GM10847 (cell line): ENCODE results near the gene ESRRG.

Experiments
- POLR2A ChIP-seq: IDR thresholded peaks from 2 replicates; pipeline ENCODE4 v1.6.1; 2011; ENCODE audit not compliant: insufficient read length; ENCODE audit errors: extremely low read depth

ESRRG gene

GRCh38 chr1:216614011-216614934 is 109.0 kb downstream of the ESRRG start:
- TF ChIP-seq POLR2A, result no peak

GRCh38 chr1:216612291-216612690 is 110.9 kb downstream of the ESRRG start:
- TF ChIP-seq POLR2A, result no peak

DNA sequence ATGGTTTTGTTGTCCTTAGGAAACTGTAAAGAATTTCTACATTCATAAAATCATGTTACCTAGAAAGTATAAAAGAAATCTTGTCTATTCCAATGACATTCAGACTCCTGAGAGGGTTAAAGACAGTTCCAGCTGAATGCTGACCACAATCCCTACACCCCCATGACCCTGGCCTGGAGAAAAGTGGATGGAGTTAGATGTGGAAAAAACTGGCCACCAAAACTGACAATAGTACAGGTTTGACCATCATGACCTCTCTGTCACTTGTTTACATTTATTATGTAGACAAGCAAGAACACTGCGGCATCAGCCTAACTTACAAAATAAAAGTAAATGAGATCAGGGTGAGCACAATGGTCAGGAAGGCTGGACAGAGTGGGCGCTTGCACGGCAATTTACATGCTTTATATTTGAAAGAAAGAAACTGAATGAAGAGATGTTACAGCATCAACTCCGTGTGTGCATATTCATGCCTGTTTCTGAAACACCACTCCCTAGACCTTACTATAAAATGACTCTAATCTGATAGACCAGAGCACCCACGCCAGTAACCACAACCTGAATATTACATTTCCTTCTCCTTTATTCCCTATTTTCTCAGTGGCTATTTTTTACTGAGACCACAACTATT is 116.0 kb downstream of the ESRRG start:
- no peak for TF ChIP-seq POLR2A

GRCh38 chr1:216606047-216606637 is 117.1 kb downstream of the ESRRG start:
- no peak for TF ChIP-seq POLR2A

GRCh38 chr1:216604771-216605170 is 118.5 kb downstream of the ESRRG start:
- no peak for TF ChIP-seq POLR2A

DNA sequence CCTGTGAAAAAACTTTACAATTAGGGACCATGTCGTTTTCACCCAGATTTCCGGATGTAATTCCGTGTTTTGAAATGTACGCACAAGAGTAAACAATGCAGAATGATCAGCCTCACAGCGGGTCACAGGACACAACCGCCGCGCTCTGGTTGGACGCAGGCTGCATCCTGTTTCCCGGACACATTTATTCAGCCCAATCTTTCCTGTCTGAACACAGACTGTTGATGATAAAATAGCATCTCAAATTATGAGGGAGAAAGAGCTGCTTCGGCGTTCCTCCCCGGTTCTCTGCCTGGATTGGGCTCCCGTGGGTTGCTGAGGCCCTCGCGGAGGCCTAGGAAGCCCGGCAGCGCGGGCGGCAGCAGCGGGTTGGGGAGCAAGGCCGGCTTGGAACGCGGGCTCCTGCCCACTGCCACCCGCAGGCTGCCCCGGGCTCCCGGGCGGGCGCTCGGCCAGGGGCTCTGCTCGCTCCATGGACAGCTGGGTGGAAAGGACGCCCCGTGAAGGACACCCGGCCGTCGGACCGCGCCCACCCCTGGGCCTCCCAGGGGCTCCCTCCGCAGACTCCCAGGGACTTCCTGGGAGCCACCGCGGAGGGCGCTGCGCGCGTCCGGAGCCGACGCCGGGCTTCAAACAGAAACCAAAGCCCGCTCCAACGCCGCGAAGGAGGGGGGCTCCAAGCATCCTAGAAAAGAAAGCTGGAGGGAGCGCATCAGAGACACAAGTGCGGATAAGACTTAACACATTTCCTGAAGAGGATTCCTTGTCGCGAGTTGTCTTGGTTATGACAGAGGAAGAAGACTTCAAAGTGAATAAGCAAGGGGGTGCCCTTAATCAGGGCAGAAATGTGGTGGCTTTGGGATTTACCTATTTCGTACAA is 122.3 kb downstream of the ESRRG start:
- TF ChIP-seq POLR2A, result no peak

DNA sequence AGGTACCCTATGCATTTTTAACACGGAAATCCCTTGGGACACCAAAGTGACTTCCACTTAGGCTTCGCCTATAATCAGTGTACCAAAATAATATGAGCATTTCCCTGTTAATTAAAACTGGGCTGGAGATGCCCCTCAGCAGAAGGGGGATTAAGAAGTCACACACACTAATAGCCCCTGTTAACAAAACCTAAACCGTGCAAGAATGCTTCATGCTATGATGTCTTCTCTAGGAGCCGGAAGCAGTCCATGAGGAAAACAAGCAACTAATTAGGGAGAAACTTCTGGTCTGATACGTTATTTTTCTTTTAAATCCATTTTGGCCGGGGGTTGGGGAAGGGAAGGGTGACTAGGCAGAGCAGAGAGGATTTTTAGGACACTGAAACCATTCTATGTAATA is 123.4 kb downstream of the ESRRG start:
- no peak for TF ChIP-seq POLR2A

DNA sequence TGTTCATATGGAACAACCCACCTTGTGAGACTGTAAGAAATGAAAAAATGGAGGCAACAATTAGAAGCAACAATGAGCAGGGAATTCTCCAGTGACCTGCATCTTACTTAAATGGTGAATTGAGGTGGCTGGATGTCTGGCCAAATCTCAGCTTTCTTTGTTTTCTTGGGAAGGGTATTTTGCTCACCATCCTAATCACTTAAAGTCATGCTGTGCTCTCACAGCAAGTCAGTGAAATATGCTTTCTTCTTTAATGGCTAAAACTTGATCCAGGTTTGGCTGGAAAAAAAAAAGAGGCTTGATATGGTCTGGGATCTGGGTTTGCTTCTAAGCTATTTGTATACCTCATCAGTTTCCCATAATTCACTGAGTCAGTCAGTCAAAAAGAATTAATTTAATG is 124.8 kb downstream of the ESRRG start:
- no peak for TF ChIP-seq POLR2A

DNA sequence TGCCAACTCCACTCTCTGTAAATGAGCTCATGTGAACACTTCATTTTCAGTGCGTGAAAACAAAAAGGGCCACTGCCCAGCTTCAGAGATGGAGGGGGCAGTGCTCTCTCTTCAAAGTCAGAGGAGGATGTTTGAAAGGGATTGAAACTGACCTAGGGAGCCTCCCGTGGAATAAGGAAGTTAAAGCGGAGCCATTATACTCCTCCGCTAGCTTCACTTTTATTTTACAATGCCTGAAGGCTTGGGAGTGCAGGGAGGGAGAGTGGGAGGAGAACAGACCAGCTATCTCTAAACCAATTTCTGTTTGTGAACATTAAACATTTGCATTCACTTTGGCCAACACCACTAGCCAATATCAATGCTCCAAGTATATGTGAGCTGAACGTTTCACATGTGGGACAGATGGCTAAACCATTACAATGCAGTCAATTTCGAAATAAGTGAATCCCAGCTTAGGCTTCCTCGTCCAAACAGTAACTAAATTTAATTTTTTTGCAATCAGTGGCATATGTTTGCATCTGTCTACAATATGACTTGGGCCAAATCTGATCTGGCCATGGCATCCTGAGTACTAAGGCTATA is 126.9 kb downstream of the ESRRG start:
- no peak for TF ChIP-seq POLR2A

- no peak for TF ChIP-seq POLR2A
Observed at GRCh38 chr1:216587715-216588114, 135.5 kb downstream of the ESRRG start.

- TF ChIP-seq POLR2A, result no peak
Observed at GRCh38 chr1:216582151-216582550, 141.1 kb downstream of the ESRRG start.

DNA sequence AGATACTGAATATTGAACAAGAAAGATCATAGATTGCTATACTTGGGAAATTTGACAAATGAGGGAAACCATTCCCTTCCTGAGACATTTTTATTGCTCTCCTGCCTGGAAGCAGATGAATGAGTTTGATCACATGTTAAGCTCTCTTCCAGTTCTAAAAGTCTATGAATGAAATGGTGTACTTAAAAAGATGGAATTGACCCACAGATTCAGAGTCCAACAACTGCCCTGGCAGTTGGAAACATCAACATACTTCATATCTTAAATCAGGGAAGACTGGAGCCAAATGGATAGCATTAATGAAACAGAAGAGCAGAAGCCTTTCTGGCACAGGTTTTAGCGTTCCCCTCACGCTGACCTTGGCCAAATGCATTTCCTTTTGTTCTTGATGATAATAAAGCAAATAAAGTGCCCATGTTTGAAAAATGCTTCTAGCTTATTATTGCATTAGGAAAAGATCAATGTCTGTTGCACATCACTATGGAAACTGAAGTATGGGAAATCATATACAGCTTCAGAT is 142.6 kb downstream of the ESRRG start:
- no peak for TF ChIP-seq POLR2A

GRCh38 chr1:216576234-216576937 is 146.8 kb downstream of the ESRRG start:
- no peak for TF ChIP-seq POLR2A

GRCh38 chr1:216566641-216567205 is 156.5 kb downstream of the ESRRG start:
- no peak for TF ChIP-seq POLR2A
